ENCODE results near the gene CELSR1.

- TF ChIP-seq TCF7L2 (IDR thresholded peaks at IDR 0.05; ENCODE audit: low read depth, low read length) (no peak), CTCF (IDR thresholded peaks at IDR 0.05) (no peak), POLR2AphosphoS5 (IDR thresholded peaks at IDR 0.05; ENCODE audit: low read depth, low read length) (no peak), REST (IDR thresholded peaks at IDR 0.05; ENCODE audit: insufficient read depth in 1 of 2, low read depth in 2 of 2, low read length in 1 of 2) (no peak), SIN3A (IDR thresholded peaks at IDR 0.05; ENCODE audit: borderline replicate concordance, insufficient read depth, low read depth, low read length) (no peak)
These were observed 216.6 kb downstream of the CELSR1 start for GRCh38 chr22:46320716-46321386.
